Osteoblast (primary cell): ENCODE measurements around the gene MICU2. TPM values are rescaled to one million over a fixed set of nuclear protein-coding genes. Genes with fewer than 3 reads are reported as not detected.

ENCODE experiments used
- DNase-seq: peaks from one replicate; pipeline ENCODE4 v3.0.0; 2011; ENCODE audit warnings: low spot score, mixed read lengths; ENCODE audit not compliant: insufficient read length; ENCODE audit errors: missing footprints
- H2AFZ ChIP-seq: 2 replicates; pipeline ENCODE4 v1.6.0; 2011; ENCODE audit warnings: mild to moderate bottlenecking, low read length
- H3K27ac ChIP-seq: 2 replicates; pipeline ENCODE4 v1.5.1; 2011; ENCODE audit warnings: mild to moderate bottlenecking, low read depth, low read length, moderate library complexity
- H3K27me3 ChIP-seq: 2 replicates; pipeline ENCODE4 v1.6.0; 2012; ENCODE audit warnings: mild to moderate bottlenecking, control low read depth, inconsistent platforms, low read length, moderate library complexity; ENCODE audit not compliant: insufficient read depth
- H3K36me3 ChIP-seq: 2 replicates; pipeline ENCODE4 v1.5.1; 2011; ENCODE audit warnings: mild to moderate bottlenecking, low read length, control low read depth, moderate library complexity; ENCODE audit not compliant: insufficient read depth
- H3K4me1 ChIP-seq: 2 replicates; pipeline ENCODE4 v1.5.1; 2011; ENCODE audit warnings: mild to moderate bottlenecking, low read length, control low read depth, moderate library complexity; ENCODE audit not compliant: insufficient read depth
- H3K4me2 ChIP-seq: 2 replicates; pipeline ENCODE4 v1.6.0; 2011; ENCODE audit warnings: mild to moderate bottlenecking, low read length; ENCODE audit not compliant: insufficient read depth
- H3K4me3 ChIP-seq: fragments of 200-600 bp; sonication (generic); 3 replicates; pipeline ENCODE4 v1.5.1; 2012; ENCODE audit warnings: mild to moderate bottlenecking, low read length, inconsistent platforms; ENCODE audit not compliant: insufficient read depth
- H3K79me2 ChIP-seq: 2 replicates; pipeline ENCODE4 v1.6.0; 2012; ENCODE audit warnings: mild to moderate bottlenecking, low read length, control low read depth, inconsistent platforms; ENCODE audit not compliant: insufficient read depth
- H3K9me3 ChIP-seq: 2 replicates; pipeline ENCODE4 v1.5.1; 2011; ENCODE audit warnings: low read depth, low read length, control low read depth
- H4K20me1 ChIP-seq: 2 replicates; pipeline ENCODE4 v1.6.0; 2012; ENCODE audit warnings: mild to moderate bottlenecking, low read length, control low read depth; ENCODE audit not compliant: insufficient read depth
- total RNA-seq: library from RNA; depleted of rRNA; stranded (reverse); fragments of >200 nt; gene quantifications from 2 replicates; pipeline ENCODE4 v1.2.3, GENCODE V29; 2012
- TF ChIP-seq, protein P1 (sequence below): IDR thresholded peaks from 2 replicates; pipeline ENCODE4 v1.5.1; 2011; ENCODE audit warnings: mild to moderate bottlenecking, low read depth, low read length, moderate library complexity; ENCODE audit errors: extremely low read depth

The MICU2 gene
- total RNA-seq, 1 donor = 46.0 TPM

DNA sequence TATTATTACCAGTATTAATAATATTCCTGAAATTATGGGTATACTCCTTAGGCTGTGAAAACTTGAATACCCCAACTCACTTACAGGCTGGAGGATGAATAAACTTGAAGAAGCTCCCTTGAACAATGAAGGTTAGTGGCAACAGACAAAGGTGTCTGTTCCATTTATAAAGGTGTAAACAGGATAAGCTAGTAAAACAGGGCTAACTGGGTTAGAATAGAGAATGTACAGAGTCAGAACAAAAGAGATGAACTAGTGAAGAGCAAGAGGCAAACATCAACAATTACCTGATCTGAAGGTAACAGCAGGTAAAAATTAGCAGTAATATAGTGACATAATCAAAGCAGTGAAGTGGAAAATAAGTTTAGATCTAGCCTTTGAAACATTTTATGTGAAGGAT lies 23.2 kb downstream of the MICU2 start:
- Histone ChIP-seq H3K9me3 (peaks cover 1% of the 10 kb centered on the region), H3K27ac (no peak overlapping the region), H3K4me3 (no peak overlapping the region), H3K36me3 (no peaks in the 10 kb centered on the region), H3K4me2 (no peak overlapping the region), H4K20me1 (no peaks in the 10 kb centered on the region), H3K4me1 (peaks cover 11% of the 10 kb centered on the region), H3K27me3 (no peaks in the 10 kb centered on the region), H2AFZ (no peak overlapping the region), H3K79me2 (peaks cover 12% of the 10 kb centered on the region)
- TF ChIP-seq, protein P1, sequence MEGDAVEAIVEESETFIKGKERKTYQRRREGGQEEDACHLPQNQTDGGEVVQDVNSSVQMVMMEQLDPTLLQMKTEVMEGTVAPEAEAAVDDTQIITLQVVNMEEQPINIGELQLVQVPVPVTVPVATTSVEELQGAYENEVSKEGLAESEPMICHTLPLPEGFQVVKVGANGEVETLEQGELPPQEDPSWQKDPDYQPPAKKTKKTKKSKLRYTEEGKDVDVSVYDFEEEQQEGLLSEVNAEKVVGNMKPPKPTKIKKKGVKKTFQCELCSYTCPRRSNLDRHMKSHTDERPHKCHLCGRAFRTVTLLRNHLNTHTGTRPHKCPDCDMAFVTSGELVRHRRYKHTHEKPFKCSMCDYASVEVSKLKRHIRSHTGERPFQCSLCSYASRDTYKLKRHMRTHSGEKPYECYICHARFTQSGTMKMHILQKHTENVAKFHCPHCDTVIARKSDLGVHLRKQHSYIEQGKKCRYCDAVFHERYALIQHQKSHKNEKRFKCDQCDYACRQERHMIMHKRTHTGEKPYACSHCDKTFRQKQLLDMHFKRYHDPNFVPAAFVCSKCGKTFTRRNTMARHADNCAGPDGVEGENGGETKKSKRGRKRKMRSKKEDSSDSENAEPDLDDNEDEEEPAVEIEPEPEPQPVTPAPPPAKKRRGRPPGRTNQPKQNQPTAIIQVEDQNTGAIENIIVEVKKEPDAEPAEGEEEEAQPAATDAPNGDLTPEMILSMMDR = no peak
- no peak for DNase-seq

DNA sequence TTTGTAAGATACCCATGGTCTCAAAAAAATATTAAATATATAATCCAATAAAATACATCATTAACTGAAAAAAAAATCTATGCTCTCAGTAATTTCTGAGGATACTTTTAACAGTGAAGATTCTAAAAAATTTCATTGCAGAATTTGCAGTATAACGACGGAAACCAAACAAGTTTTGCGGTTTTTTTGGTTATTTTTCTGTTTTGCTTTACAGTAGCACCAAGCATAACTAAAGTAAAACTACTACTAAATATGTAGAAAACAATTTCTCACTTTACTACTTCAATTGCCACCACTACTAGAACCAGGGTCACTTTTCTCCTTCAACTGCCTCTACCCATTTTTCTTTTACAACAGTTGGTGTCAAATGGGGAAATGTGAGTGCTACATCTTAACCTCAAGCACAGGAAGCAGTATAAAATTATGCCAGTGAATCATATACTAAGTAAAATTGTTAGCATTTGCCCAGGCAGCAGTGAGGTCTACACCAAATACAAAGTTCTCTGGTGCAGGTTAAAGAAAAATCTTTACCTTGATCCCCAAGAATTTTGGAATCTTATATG lies 24.1 kb downstream of the MICU2 start:
- DNase-seq = peak; percentile 8

DNA sequence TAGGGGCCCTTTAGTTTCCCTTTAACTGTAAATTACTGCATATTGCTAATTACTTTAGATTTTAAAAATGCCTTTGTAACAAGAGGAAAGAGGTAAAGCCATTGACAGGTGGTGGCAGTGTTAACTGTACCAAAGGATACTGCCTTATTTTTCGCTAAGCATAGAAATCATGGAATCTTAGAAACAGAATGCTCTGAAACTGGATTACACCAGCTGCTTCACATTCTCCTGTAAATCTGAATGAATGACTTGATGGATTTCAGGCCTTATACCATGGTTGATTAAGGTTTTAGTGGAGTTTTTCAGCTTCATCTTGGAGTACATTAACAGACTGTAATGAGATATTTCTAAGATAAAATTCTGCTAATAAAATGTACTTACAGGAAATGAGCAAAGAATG lies 25.2 kb downstream of the MICU2 start:
- Histone ChIP-seq H3K79me2 (peaks cover 17% of the 10 kb centered on the region), H3K27ac (no peak overlapping the region)

More for the DNA sequence above, 24.1 kb downstream of the MICU2 start:
- Histone ChIP-seq H4K20me1 (no peaks in the 10 kb centered on the region), H3K79me2 (peaks cover 16% of the 10 kb centered on the region), H3K36me3 (no peaks in the 10 kb centered on the region), H3K4me1 (peaks cover 11% of the 10 kb centered on the region), H3K9me3 (peaks cover 1% of the 10 kb centered on the region), H3K4me3 (no peak overlapping the region), H3K4me2 (no peak overlapping the region), H3K27ac (no peak overlapping the region), H3K27me3 (no peaks in the 10 kb centered on the region), H2AFZ (no peak overlapping the region)
- TF ChIP-seq, protein P1 = no peak

DNA sequence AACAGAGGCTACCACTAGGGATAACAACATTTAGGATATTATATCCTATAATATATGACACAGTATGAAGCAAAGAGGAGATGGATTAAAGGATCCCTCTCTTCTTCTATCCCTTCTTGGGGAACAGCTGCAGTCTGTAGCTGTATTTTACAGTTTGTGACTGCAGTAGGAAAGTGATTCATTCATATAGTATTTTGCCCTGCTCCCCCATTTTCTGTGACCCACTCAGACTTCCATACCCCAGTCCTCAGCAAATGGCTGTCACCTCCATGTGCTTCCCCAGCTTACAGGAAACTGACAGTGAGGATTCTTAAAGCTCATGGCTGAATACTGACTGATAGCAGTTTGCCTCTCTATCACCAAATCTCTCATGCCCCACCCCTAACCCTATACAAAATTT lies 27.5 kb downstream of the MICU2 start:
- no peaks in the 10 kb centered on the region for H4K20me1 ChIP-seq
- peaks cover 7% of the 10 kb centered on the region for H3K4me1 ChIP-seq
- TF ChIP-seq, protein P1 = no peak
- H3K27ac ChIP-seq = no peak overlapping the region
- no peak overlapping the region for H3K4me3 ChIP-seq
- peak; percentile 10 for DNase-seq
- H3K27me3 ChIP-seq = no peaks in the 10 kb centered on the region
- peak overlapping the region; percentile 11 for H2AFZ ChIP-seq
- H3K36me3 ChIP-seq = no peaks in the 10 kb centered on the region
- peaks cover 14% of the 10 kb centered on the region for H3K79me2 ChIP-seq
- no peak overlapping the region for H3K4me2 ChIP-seq
- no peaks in the 10 kb centered on the region for H3K9me3 ChIP-seq

More for the DNA sequence above, 25.2 kb downstream of the MICU2 start:
- Histone ChIP-seq H3K27me3 (no peaks in the 10 kb centered on the region), H3K4me2 (no peak overlapping the region), H3K9me3 (peaks cover 1% of the 10 kb centered on the region), H2AFZ (no peak overlapping the region), H3K4me1 (peaks cover 9% of the 10 kb centered on the region), H3K36me3 (no peaks in the 10 kb centered on the region), H3K4me3 (no peak overlapping the region), H4K20me1 (no peaks in the 10 kb centered on the region)
- no peak for DNase-seq
- TF ChIP-seq, protein P1 = no peak
